Measurements from ENCODE around the gene NINL.
"Not testable (repeated sequence)": the region's sequence is repeated elsewhere in the genome, so short reads cannot be mapped to it uniquely, and the experiment has no call there.

The NINL gene

GRCh38 chr20:25605148-25605547, 19.8 kb upstream of the NINL start:
- Histone ChIP-seq H3K27me3 (ENCODE audit: insufficient read depth, poor library complexity, severe bottlenecking) (no peaks in the 10 kb centered on the region), H3K4me3 (replicated peaks; ENCODE audit: insufficient read depth, low read length) (no peak overlapping the region), H3K27ac (replicated peaks) (no peak overlapping the region)
- no peak for DNase-seq (ENCODE audit: low read depth in 1 of 2, low spot score in 1 of 2)
- TF ChIP-seq SPI1 (IDR thresholded peaks at IDR 0.05; ENCODE audit: borderline replicate concordance, low read depth): no peak
- no peak for TF ChIP-seq REST (IDR thresholded peaks at IDR 0.05; ENCODE audit: insufficient replicate concordance, low read depth)
- TF ChIP-seq GABPA (IDR thresholded peaks at IDR 0.05; ENCODE audit: low read depth): no peak

GRCh38 chr20:25604611-25605010, 19.3 kb upstream of the NINL start:
- no peak overlapping the region for H3K27ac ChIP-seq (replicated peaks)
- TF ChIP-seq CTCF (IDR thresholded peaks at IDR 0.05; ENCODE audit: insufficient read depth, low read length) (no peak), SPI1 (IDR thresholded peaks at IDR 0.05; ENCODE audit: borderline replicate concordance, low read depth) (no peak), GABPA (IDR thresholded peaks at IDR 0.05; ENCODE audit: low read depth) (no peak)
- H3K4me3 ChIP-seq (replicated peaks; ENCODE audit: insufficient read depth, low read length): no peak overlapping the region
- DNase-seq (ENCODE audit: low read depth in 1 of 2, low spot score in 1 of 2): no peak
- H3K27me3 ChIP-seq (ENCODE audit: insufficient read depth, poor library complexity, severe bottlenecking): no peaks in the 10 kb centered on the region

- H3K4me3 ChIP-seq (replicated peaks; ENCODE audit: insufficient read depth, low read length); H3K27ac ChIP-seq (replicated peaks); DNase-seq (ENCODE audit: low read depth in 1 of 2, low spot score in 1 of 2); H3K27me3 ChIP-seq (ENCODE audit: insufficient read depth, poor library complexity, severe bottlenecking): not testable (repeated sequence)
Observed at GRCh38 chr20:25602914-25603309, 17.6 kb upstream of the NINL start.

- DNase-seq (ENCODE audit: low read depth in 1 of 2, low spot score in 1 of 2); H3K27ac ChIP-seq (replicated peaks): not testable (repeated sequence)
Observed at GRCh38 chr20:25602191-25602913, 17.0 kb upstream of the NINL start.

GRCh38 chr20:25601659-25602058, 16.3 kb upstream of the NINL start:
- no peaks in the 10 kb centered on the region for H3K27me3 ChIP-seq (ENCODE audit: insufficient read depth, poor library complexity, severe bottlenecking)
- DNase-seq (ENCODE audit: low read depth in 1 of 2, low spot score in 1 of 2): no peak

More at GRCh38 chr20:25602191-25602913, 17.0 kb upstream of the NINL start:
- not testable (repeated sequence) for H3K4me3 ChIP-seq (replicated peaks; ENCODE audit: insufficient read depth, low read length); H3K27me3 ChIP-seq (ENCODE audit: insufficient read depth, poor library complexity, severe bottlenecking)

More at GRCh38 chr20:25601659-25602058, 16.3 kb upstream of the NINL start:
- Histone ChIP-seq H3K27ac (replicated peaks) (no peak overlapping the region), H3K4me3 (replicated peaks; ENCODE audit: insufficient read depth, low read length) (no peak overlapping the region)
- TF ChIP-seq POLR2AphosphoS5 (IDR thresholded peaks at IDR 0.05; ENCODE audit: low read depth) (no peak), REST (IDR thresholded peaks at IDR 0.05; ENCODE audit: insufficient replicate concordance, low read depth) (no peak), CTCF (IDR thresholded peaks at IDR 0.05; ENCODE audit: insufficient read depth, low read length) (no peak), SPI1 (IDR thresholded peaks at IDR 0.05; ENCODE audit: borderline replicate concordance, low read depth) (no peak)

All from HL-60 (cell line).